Left kidney (tissue), 2 donors: ENCODE measurements around the gene TRAPPC1. TPM values are rescaled to one million over a fixed set of nuclear protein-coding genes. Genes with fewer than 3 reads are reported as not detected.

Experiments used
- DNase-seq: peaks from one replicate; pipeline ENCODE4 v3.0.0-alpha.2; 2013
- polyA plus RNA-seq: library from polyadenylated mRNA; unstranded; fragments of 120-200 nt; gene quantifications from one replicate; pipeline ENCODE4 v1.2.1, GENCODE V29; 2013; ENCODE audit not compliant: insufficient read length

The TRAPPC1 gene
- polyA plus RNA-seq, 1 donor, result 125 TPM

DNA sequence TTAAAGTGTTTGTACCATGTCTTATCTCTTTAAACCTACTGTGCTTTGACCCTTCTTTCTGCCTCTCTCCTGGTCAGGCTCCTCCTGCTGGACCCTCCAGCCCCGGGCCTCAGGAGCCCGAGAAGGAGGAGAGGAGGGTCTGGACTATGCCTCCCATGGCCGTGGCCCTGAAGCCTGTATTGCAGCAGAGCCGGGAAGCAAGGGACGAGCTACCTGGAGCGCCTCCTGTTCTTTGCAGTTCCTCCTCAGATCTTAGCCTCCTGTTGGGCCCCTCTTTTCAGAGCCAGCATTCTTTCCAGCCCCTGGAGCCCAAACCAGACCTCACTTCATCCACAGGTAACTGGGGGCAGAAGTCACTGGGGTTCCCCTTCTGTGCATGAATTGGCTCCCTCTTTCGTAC is 13.9 kb upstream of the TRAPPC1 start:
- DNase-seq, result no peak

DNA sequence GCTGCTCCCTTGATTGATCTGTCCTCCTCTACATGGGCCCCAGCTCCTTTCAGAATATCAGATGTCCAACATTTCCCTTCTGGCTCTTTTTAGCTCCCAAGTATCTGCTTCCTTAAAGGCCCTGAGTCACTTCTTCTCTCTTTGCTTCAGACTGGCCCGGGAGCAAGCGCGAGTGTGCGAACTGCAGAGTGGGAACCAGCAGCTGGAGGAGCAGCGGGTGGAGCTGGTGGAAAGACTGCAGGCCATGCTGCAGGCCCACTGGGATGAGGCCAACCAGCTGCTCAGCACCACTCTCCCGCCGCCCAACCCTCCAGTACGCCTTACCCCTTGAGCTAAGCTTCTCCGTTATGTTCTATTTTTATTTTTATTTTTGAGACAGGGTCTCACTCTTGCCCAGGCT is 12.6 kb upstream of the TRAPPC1 start:
- no peak for DNase-seq

DNA sequence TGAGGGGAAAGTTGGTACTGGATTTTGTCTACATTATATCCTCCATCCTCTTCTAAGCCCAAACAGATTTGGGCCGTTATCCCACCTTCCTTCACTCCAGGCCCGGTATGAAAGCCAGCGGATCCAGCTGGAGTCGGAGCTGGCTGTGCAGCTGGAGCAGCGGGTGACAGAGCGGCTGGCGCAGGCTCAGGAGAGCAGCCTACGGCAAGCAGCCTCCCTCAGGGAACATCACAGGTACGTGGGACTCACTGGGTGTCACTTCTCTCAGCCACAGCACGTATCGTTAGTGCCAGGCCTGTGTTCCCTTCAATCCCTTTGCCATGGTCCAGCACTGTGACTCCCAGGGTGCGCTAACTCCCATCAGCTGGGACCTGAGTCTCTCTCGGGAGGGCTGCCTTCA is 11.5 kb upstream of the TRAPPC1 start:
- DNase-seq, result no peak

DNA sequence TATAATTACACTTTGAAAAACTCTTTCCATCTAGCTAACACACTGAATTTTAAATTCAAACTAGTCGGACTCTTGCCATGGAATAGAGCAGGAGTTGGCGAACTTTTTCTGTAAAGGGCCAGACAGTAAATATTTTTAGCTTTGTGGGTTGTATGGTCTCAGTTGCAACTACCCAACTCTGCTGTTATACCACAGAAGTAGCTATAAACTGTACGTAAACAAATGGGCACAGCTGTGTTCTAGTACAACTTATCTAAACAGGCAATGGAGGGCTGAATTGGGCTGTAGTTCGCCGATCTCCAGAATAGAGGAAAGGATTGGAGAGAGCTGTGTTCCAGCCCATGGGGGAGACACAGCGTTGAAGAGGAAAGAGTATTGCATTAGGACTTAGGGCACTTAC is 9.0 kb upstream of the TRAPPC1 start:
- DNase-seq, result no peak

DNA sequence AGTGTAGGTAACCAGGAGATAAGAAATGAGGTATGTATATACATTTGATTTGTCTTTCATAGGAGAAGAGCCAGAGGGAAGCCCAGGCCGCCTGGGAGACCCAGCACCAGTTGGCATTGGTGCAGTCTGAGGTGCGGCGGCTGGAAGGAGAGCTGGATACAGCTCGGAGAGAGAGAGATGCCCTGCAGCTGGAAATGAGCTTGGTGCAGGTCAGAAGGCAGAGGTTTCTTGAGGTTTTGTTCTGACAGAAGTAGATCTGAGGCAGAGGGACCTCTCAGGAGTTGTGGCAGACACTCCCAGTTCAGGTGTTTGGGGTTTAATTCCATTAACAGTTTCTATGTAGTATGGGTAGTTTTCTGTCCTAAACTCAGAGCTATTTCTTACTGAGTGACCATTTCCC is 8.3 kb upstream of the TRAPPC1 start:
- DNase-seq, result no peak

DNA sequence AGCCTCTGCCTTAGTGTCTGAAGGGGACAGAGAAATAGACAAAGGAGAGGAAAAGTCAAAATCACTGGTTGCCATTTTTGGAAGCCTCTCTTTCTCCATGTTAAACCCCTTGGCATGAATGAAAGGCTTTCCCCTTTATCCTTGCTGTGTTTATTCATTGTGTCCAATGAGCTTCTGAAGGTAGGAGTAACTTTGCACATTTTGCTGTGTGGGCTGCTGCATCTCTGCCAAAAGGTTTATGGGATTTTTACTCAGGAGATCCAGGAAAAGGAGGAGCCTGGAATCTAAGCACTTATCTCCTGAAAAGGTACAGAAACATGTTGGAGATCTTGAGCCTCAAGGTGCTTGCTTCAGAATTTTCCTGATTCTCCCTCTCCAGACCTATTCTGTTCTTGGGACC is 4.1 kb upstream of the TRAPPC1 start:
- no peak for DNase-seq

DNA sequence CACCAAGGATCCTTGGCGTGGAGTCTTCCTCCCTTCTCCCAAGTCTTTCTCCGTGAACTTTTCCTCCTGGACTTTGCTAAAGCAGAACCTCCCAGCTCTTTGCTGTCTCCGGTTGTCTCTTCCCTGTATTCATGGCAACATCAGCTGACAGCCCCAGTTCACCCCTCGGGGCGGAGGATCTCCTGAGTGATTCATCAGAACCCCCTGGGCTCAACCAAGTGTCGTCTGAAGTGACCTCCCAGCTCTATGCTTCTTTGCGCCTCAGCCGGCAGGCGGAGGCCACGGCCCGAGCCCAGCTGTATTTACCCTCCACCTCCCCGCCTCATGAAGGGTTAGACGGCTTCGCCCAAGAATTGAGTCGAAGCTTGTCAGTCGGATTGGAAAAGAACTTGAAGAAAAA is 1.2 kb upstream of the TRAPPC1 start:
- DNase-seq, result peak; percentile 26

DNA sequence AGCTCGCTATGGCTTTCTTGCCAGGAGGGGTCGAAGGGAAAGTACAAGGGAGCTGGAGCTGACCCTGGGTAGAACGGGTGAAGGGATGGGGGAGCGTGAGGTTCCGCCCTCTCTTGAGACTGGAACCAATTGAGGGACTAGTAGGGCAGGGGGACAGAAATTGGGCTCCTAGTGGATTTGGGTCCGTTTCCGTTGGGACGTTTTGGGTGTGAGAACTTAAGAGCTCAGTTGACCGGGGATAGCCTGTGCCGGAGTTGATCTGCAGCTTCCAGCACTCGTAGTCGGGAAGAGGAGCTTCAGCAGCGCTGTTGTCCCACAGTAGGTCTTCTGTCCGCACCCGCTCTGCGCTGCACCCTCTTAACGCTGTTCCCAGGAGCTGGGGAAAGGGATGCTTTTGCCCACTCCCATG is 741 bp upstream of the TRAPPC1 start:
- DNase-seq, result peak; percentile 43

DNA sequence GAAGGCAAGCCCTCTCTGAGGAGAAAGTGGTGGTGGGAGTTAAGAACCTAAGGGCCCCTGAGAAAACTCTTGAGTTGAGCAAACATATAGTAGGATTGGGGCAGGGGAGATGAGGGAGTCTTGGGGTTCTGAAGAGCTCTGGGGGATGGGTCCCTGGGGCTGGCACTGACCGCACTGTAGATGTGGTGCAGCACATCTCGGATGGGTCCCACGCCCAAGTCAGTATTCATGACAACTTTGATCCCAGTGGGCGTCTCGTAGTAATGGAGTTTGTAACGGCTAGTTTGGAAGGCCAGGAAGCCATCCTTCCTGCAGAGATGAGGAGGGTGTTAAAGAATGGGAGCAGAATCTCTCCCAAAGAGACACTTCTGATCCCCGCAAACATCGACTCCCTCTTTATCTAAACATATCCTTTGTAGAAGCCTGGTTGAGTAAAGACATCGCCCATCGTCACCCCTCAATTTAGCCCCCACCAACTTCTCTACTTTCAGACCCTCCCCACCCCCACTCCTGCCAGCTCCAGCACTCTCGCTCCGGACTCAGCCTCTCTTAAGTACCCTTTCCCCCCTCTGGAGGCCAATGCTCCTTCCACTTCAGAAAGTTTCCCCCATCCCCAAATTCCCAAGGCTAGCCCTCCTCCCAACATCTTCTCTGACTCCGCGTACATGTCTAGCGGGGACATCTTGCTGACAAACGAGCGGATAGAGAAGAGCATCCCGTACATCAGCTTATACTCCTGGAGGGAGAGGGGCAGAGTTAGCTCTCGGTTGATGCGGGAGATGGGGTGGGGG is 710 bp downstream of the TRAPPC1 start:
- DNase-seq, result no peak

DNA sequence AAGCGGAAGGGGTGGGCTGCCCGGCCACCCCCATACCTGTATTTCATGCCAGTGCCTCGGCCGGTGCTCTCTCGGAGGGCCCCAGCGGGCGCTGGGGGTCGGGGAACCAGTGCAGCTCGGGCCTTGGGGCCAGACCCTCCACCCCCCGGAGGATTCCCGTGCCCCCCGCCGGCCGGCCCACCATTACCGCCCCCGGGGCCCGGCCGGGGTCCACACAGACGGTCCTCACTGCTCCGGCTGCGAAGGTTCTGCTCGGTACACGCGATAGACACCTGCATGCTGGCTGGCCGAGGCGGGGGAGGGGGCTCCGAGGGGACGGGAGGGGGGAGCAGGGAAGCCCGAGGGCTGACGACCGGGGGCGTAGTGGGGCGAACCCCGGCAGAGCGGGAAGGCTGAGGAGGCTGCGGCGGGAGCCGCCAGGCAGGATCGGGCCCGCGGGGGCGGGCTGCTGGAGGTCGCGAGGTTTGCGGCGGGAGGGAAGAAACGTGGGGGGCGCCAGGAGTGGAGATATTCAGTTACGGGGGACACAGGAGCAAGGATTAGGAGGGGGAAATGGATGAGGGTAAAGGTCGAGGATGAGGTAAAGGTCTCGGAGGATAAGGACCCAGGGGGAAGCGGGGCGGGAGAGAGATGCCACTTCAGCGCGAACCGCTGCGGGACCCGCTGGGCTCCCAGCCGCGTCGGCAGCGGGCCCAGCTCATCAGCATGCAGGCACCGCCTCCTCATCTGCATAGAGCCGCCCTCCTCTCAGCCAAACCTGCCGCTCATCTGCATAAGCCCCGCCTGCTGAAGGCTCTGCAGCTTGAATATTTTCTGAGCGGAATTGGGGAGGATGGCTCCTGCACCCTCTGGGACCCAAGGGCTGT is 2.4 kb downstream of the TRAPPC1 start, which contains the start of gene KCNAB3:
Gene KCNAB3 (minus strand): TSS at position 699 of the 866 bp plus-strand sequence. CDS start 421 bp downstream, at position 278.
- peak; percentile 75 for DNase-seq

DNA sequence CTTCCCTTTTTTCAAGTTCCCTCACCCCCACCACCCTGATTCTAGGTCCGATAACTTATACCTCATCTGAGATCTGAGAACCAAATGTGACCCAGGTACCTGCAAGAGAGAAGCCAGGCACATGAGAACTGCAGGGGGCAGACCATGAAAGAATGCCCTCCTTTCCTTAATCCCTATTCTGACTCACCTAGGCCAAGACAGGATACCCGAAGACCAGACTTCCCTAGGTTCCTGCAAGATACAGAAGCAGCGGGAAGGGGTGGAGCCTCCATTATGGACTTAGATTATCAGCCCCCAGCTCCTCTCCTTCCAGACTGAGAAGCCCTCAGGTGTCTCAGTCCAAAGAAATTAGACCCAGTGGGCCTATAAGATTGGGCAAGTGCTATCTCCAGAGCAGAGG is 4.2 kb downstream of the TRAPPC1 start:
- no peak for DNase-seq

DNA sequence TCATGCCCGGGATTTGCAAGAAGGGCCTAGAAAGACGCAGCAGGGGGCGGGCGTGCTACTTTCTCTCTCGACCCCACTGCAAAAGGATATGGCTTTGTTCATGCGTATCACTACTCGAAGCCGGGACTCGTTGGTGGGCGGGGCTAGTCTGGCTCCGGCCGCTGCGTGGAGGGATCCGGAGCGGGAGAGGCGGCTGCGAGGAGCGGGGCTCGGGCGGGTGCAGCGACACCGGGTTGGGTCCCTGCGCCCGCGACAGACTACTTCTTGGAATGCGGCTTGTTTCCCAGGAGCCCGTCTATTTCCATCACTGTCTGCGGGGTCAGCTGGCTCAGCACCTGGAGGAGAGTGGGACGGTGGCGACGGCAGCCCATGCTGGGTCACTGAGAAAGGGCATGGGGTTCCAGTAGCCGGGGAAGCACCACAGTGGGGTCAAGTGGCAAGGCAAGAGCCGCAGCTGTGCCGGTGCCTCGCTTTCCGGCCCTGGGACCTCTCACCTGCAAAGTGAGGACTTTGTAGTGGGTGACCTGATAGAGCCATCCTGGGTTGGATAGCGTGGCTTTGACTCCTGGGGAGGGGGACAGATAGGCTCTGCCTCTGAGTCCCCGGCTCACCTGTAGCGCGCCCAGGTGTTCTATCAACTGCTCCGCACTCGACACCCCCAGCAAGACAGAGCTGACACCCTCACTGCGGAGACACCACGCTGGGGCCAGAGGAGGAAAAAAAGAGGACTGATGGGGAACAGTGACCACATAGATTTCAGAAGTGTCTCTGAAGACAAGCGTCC is 8.7 kb downstream of the TRAPPC1 start:
- peak; percentile 93 for DNase-seq

DNA sequence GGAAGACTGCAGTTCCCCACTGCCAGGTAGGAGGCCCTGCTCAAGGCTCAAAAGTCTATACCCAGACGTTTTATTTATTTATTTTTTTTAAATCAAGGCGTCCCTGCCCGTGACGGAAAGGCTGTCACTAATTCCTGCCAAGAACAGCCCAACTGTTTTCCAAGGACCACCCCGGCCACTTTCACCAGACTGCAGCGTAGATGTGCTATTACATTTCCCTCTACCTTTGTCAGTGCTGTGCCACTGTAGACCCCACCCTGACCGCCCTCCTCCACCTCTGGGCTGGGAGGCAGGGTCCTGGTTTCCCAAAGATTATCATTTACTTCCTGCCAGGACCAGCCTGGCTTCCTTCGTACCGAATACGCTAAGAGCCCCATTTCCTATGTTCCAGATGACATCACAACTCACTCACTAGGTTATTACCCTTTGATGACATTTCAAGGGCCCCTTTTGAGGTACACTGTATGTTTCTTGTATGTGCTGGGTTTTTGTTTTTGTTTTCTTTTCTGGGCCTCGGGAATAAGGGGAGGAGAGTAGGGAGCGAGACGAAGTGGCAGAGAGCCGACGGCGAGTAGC is 9.4 kb downstream of the TRAPPC1 start:
- DNase-seq, result no peak

DNA sequence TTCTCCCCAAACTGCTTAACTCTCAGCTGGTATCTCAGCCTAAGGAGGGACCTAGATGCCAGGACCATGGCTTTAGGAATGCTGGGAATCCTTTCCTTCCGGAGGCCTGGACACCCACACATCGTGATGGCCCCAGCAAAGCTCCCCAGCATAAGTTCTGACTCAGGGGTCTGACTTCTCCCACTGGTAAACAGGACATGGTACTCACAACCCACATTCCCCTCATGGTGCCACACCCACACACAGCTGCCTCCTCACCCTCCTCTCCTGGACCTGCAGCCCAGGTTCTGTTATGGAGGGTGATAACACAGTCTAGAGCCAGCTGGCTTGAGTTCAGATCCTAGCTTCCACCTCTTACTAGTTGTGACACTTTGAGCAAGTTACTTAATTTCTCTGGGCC is 14.9 kb downstream of the TRAPPC1 start:
- DNase-seq, result no peak

DNA sequence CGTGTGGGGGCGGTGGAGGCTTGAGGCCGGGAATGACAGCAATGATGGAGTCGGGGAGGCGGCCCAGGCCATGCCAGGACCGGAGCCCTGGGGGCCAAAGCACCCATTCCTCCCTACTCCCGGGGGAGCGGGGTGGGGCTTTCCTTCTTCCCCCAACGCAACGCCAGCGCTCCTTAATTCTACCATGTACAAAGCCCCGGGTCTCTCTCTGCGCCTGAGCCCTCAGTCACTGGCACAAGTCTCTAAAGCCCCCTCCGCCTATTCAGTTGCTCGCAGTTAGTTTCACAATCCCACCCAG is 15.4 kb downstream of the TRAPPC1 start:
- no peak for DNase-seq

DNA sequence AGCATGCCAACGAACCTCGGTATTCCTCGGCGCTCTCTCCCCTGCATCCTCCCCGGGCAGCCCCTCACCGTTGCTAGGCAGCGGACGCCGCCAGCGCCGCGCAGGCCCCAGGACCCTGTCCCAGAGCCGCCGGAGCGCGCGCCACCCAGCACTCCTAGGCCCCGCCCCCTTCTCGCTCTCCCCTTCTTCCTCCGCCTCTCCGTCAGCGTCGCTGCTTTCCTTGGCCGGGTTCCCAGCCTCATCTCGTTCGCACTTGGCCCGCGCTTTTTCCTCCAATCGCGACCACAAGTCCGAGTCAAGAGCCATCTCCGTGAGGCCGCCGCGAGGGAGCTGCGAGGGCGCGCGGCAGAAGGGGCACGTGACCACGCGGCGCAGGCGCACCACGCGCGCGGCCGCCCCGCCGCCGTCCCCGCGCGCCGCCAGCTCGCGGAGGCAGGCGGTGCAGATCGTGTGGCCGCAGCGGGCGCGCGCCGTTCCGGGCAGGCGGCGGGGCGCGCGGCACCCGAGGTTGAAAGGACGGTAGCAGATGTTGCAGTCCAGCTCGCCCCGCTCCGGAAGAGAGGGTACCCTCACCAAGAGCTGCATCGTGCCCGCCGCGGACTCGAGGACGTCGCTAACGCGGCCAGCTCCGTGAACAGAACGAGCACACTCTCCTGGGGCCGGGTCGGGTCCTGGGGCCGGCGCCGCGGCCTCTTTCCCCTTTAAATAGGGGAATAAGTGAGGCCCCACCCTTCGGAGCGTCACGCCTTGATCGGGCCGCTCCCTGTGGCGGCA is 15.9 kb downstream of the TRAPPC1 start, which contains the start of gene RNF227:
Gene RNF227 (minus strand): TSS at position 679 of the 774 bp plus-strand sequence. CDS start 94 bp downstream, at position 585.
- peak; percentile 96 for DNase-seq

DNA sequence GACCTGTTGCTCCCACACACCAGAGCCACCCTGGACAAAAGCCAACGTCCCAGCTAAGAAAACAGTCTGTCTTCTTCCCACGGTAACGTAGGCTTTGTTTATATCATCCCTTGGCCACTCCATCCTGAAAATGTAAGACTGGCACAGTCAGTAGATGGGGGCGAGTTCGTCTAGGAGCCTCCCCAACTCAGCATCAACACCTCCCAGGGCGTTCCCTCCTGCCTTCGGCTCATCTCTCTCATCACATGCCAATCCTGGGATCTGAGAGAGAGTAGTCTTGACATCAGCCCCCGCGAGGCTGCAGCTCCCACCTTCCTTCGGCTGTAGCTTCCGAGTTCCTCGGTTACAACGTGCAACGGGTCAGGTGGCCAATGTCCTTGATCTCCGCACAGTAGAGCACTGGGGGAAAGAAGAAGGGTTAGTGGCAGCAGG is 16.6 kb downstream of the TRAPPC1 start:
- DNase-seq, result no peak

DNA sequence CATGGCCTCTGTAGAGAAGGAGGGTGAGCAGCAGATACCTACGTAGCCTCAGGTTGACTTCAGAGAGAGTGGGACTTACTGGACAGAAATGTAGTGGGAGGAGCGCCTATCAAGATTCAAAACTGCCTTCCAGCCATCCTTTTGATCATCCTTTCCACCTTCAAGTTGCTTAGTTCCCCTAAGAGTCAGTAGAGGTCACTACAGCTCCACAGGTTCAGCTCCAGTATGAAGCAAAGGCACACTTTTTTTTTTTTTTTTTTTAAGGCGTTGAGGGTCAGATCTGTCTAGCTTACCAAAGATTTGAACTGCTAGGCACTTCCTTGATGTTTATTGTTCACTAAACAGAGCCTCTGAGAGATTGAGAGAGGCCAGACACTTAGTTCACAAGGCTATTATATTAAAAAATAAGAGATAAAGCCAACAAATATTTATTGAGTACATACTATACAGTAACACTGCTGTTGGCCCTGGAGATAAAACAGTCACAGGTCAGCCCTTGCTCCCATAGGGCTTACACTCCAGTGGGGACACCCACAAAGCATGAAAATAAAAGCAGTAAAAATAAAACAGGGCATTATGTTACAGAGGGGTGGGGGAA is 18.7 kb downstream of the TRAPPC1 start:
- peak; percentile 64 for DNase-seq

DNA sequence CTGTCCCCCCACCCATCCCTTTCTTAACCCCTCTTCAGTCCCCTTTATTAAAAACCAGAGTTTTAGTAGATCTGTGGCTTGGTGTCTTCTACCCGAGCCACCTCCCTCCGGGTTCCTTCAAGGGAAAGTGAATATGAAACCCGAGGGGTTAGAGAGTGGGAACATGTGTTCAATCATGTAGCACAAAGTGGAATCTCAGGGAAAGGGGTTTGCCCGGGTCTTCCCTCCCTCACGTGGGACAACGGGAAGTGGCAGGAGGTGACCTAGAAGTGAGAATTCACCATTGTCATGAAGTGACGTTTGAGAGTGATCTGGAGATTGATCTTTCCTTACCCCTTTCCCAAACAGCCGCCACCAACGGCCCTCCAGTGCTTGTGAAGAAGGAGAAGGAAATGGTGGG is 20.6 kb downstream of the TRAPPC1 start:
- no peak for DNase-seq

DNA sequence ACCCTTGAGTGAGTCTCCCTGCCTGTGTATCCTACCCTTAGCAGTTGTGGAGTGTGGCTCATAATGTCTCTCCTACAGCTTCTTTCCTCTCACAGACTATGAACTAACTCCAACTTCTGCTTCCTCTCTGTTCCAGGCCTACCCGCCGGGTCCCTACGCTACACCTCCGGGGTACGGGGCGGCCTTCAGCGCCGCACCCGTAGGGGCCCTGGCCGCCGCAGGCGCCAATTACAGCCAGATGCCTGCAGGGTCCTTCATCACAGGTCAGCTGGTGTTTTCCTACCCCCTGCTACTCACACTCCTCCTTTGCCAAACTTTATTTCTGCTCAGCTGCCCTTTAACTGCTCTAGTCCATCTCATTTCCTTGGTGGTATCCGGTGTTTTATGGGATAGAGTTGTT is 21.0 kb downstream of the TRAPPC1 start:
- DNase-seq, result no peak

DNA sequence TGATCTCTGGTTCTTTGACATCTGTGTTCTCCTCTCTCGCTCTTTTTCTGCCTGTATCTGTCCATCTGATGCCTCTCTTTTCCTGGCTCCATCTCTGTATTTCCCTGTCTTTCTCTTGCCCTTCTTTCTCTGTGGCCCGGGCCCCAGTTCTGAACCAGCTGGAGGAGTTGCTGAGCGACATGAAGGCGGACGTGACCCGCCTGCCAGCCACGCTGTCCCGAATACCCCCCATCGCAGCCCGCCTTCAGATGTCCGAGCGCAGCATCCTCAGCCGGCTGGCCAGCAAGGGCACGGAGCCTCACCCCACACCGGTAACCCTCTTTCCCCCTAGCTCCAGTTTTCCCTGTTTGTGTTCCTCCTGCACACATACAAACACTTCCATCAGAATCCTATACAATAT is 21.5 kb downstream of the TRAPPC1 start:
- DNase-seq, result no peak
